GM12878 (cell line): ENCODE data around the gene NCLN. TPM values are rescaled to one million over a fixed set of nuclear protein-coding genes. Genes with fewer than 3 reads are reported as not detected.

Source experiments
- ATAC-seq: fragments of 200-7000 bp; cut with Tn5 transposase; 3 replicates; pipeline ENCODE4 v1.9.1; 2020; ENCODE audit warnings: mild to moderate bottlenecking, moderate library complexity
- BruUV-seq: library from RNA; stranded (reverse); fragments of 400-500 nt; replicated peaks from 2 replicates; lab custom pipeline; 2021; lab: Mats Ljungman, UMichigan
- CTCF ChIA-PET: fragments of 300-600 bp; sonication (Branson Sonifier 250); formaldehyde crosslinking; extraction: SDS; loops from one replicate; lab custom pipeline; 2021; ENCODE audit warnings: inconsistent platforms; lab: Yijun Ruan, JAX
- POLR2A ChIA-PET: fragments of 350-600 bp; formaldehyde crosslinking; extraction: SDS; loops from one replicate; lab custom pipeline; 2021; ENCODE audit warnings: inconsistent platforms; lab: Charles Lee
- RAD21 ChIA-PET: fragments of 300-600 bp; sonication (Branson Sonifier 250); formaldehyde crosslinking; loops from one replicate; lab custom pipeline; 2023; ENCODE audit warnings: antibody characterized with exemption; ENCODE audit not compliant: unreplicated experiment; lab: Charles Lee
- SMC1A ChIA-PET: fragments of 300-600 bp; sonication (Branson Sonifier 250); formaldehyde crosslinking; loops from one replicate; lab custom pipeline; 2023; ENCODE audit not compliant: unreplicated experiment, uncharacterized antibody; lab: Charles Lee
- DNase-seq: peaks from one replicate; pipeline ENCODE4 v3.0.0-alpha.2; 2011; ENCODE audit warnings: low read depth, low spot score
- FAIRE-seq: peaks from 3 replicates; lab custom pipeline; 2011; peaks lifted over from hg19 to GRCh38; lab: Jason Lieb, UNC
- H2AFZ ChIP-seq: 2 replicates; pipeline ENCODE4 v1.6.0; 2011; ENCODE audit warnings: low read depth, low read length, control low read depth; ENCODE audit not compliant: control insufficient read depth
- H3K27ac ChIP-seq: 2 replicates; pipeline ENCODE4 v1.5.1; 2011; ENCODE audit warnings: control low read depth; ENCODE audit not compliant: control insufficient read depth, insufficient read depth
- H3K27me3 ChIP-seq, 2 experiments: replicated peaks in 1 of 2; 2 replicates each; pipeline versions ENCODE4 v1.6.0 to v1.6.1; 2011; ENCODE audit warnings: low read length in 1 of 2; ENCODE audit not compliant: control insufficient read depth in 2 of 2, insufficient read depth in 2 of 2
- H3K36me3 ChIP-seq, 2 experiments: 2 replicates each; pipeline ENCODE4 v1.5.1; 2011; ENCODE audit warnings: low read length in 1 of 2; ENCODE audit not compliant: control insufficient read depth in 2 of 2, insufficient read depth in 2 of 2
- H3K4me1 ChIP-seq: 2 replicates; pipeline ENCODE4 v1.6.1; 2011; ENCODE audit warnings: mild to moderate bottlenecking, low read length, moderate library complexity, mixed read lengths; ENCODE audit not compliant: control insufficient read depth, insufficient read depth
- H3K4me2 ChIP-seq: 2 replicates; pipeline ENCODE4 v1.6.0; 2011; ENCODE audit warnings: control low read depth; ENCODE audit not compliant: control insufficient read depth, insufficient read depth
- H3K4me3 ChIP-seq: fragments of 200-600 bp; sonication (generic); 2 replicates; pipeline ENCODE4 v1.5.1; 2016
- H3K79me2 ChIP-seq: 2 replicates; pipeline ENCODE4 v1.6.0; 2011; ENCODE audit warnings: low read length; ENCODE audit not compliant: control insufficient read depth, insufficient read depth
- H3K9ac ChIP-seq: 2 replicates; pipeline ENCODE4 v1.8.0; 2011; ENCODE audit warnings: low read length, control low read depth, mixed read lengths; ENCODE audit not compliant: control insufficient read depth, insufficient read depth
- H3K9me3 ChIP-seq: replicated peaks from 3 replicates; pipeline ENCODE4 v1.5.1; 2011; ENCODE audit warnings: mild to moderate bottlenecking, low read length; ENCODE audit not compliant: control insufficient read depth, insufficient read depth
- H4K20me1 ChIP-seq: 2 replicates; pipeline ENCODE4 v1.6.0; 2011; ENCODE audit not compliant: control insufficient read depth, insufficient read depth
- HDAC2 ChIP-seq: fragments of 200-600 bp; sonication (generic); IDR thresholded peaks from 2 replicates; pipeline ENCODE4 v1.6.1; 2017
- MTA2 ChIP-seq: fragments of 450-650 bp; IDR thresholded peaks from 2 replicates; pipeline ENCODE4 v1.6.1; 2016; ENCODE audit warnings: low read depth, mild to moderate bottlenecking, moderate library complexity
- NR2F1 ChIP-seq: fragments of 450-650 bp; conservative IDR thresholded peaks from 2 replicates; pipeline ENCODE4 v1.6.1; 2017; ENCODE audit warnings: mild to moderate bottlenecking
- SUZ12 ChIP-seq: fragments of 200-600 bp; sonication (generic); IDR thresholded peaks from one replicate; pipeline ENCODE4 v1.6.1; 2018; ENCODE audit warnings: antibody characterized with exemption, mild to moderate bottlenecking; ENCODE audit not compliant: unreplicated experiment
- TCF7 ChIP-seq: IDR thresholded peaks from 2 replicates; pipeline ENCODE4 v1.6.1; 2014; ENCODE audit warnings: antibody characterized with exemption, borderline replicate concordance
- ZNF217 ChIP-seq: fragments of 450-650 bp; IDR thresholded peaks from 2 replicates; pipeline ENCODE4 v1.6.1; 2017; ENCODE audit warnings: antibody characterized with exemption, mild to moderate bottlenecking
- ZZZ3 ChIP-seq: IDR thresholded peaks from 2 replicates; pipeline ENCODE4 v1.6.1; 2011; ENCODE audit warnings: low read depth; ENCODE audit not compliant: control insufficient read depth, insufficient read length
- WGBS: methylation state at CpG from one replicate; pipeline ENCODE4 v1.1.6; 2016; ENCODE audit warnings: low lambda C conversion rate; ENCODE audit not compliant: insufficient replicate concordance, insufficient coverage; ENCODE audit errors: missing lambda C conversion rate; 5-methylcytosine and 5-hydroxymethylcytosine counted together
- in situ Hi-C: fragments of 300-500 bp; cut with MboI; formaldehyde crosslinking; loops from 9 replicates; pipeline ENCODE4 v1.14.3; 2018; ENCODE audit warnings: mixed read lengths
- intact Hi-C: fragments of 100-400 bp; cut with micrococcal nuclease; formaldehyde crosslinking; loops from one replicate; pipeline ENCODE4 v1.14.2; 2022; ENCODE audit not compliant: unreplicated experiment
- polyA plus RNA-seq, 11 experiments: library from polyadenylated mRNA; depleted of rRNA in 4 of 11; unstranded in 6 of 11; stranded (reverse) in 5 of 11; fragments of >200 nt; fragmentation: Nextera tagmentation in 4 of 11; fragmentation: Illumina TruSeq in 1 of 11; extraction: Ambion mirVana in 4 of 11; extraction: Trizol in 1 of 11; gene quantifications; 1 replicate in 1 of 11; 2 replicates in 10 of 11; pipeline versions ENCODE4 v1.2.1 to v1.2.3, GENCODE V29; 2011 to 2016; ENCODE audit warnings: inconsistent platforms in 2 of 11, missing spikeins in 2 of 11, low read depth in 1 of 11
- total RNA-seq, 4 experiments: library from RNA; depleted of rRNA in 3 of 4; stranded (reverse); fragments of >200 nt in 3 of 4; fragmentation: Illumina TruSeq in 1 of 4; extraction: Trizol in 1 of 4; gene quantifications; 2 replicates each; pipeline versions ENCODE4 v1.2.1 to v1.2.3, GENCODE V29; 2013 to 2021
- TF ChIP-seq, protein P1 (sequence below): fragments of 450-650 bp; IDR thresholded peaks from 2 replicates; pipeline ENCODE4 v1.6.1; 2017; ENCODE audit warnings: mild to moderate bottlenecking, moderate library complexity
- TF ChIP-seq, protein P2 (sequence below): fragments of 450-650 bp; IDR thresholded peaks from 2 replicates; pipeline ENCODE4 v1.6.1; 2014; ENCODE audit warnings: mild to moderate bottlenecking

Gene NCLN
- total and polyA plus RNA-seq, 10 of the 15 experiments (the other 5 are each of a cell fraction or from before 2014, with no cell fraction given), result 2.2 to 79.1 (median 36.0) TPM

DNA sequence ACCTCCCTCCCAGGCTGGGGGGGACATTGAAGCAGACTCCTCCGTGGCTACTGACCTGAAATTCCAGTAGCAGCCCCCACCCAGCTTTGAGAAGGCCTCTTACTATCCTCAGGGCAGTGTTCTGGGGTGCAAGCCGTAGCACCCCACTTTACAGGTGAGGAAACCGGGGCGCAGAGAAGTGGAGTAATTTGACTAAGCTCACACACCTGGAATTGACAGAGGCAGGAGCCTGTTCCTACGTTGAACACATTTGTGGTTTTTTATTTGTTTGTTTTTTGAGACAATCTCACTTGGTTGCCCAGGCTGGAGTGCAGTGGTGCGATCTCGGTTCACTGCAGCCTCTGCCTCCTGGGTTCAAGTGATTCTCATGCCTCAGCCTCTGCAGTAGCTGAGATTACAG, 21.8 kb upstream of the NCLN start:
- ChIA-PET RAD21 (interaction anchor here (1.1 to 1.5 kb wide), 2 partner anchors 31 to 35 kb away, joined by 4 to 7 read pairs; no protein-coding TSS in a partner anchor), SMC1A (interaction anchor here (0.8 to 1.0 kb wide), 3 partner anchors 39 to 88 kb away, joined by 3 read pairs; no protein-coding TSS in a partner anchor), CTCF (interaction anchor here (0.6 to 4.1 kb wide), 12 partner anchors 17 to 212 kb away, joined by 3 to 35 read pairs (median 4); no protein-coding TSS in a partner anchor), POLR2A (no interaction called here)
- no peaks in the 10 kb centered on the region; the same call in 2 of the 3 replicates for H3K9me3 ChIP-seq
- H3K27ac ChIP-seq, result no peak overlapping the region
- H3K4me3 ChIP-seq, result no peak overlapping the region
- no TSS peak for BruUV-seq
- no peaks in the 10 kb centered on the region for H4K20me1 ChIP-seq
- ATAC-seq (no peak), FAIRE-seq (no peak), DNase-seq (no peak)
- no peaks in the 10 kb centered on the region for H3K79me2 ChIP-seq
- H3K4me2 ChIP-seq, result no peak overlapping the region
- no peaks in the 10 kb centered on the region for H3K4me1 ChIP-seq
- TF ChIP-seq, protein P1, sequence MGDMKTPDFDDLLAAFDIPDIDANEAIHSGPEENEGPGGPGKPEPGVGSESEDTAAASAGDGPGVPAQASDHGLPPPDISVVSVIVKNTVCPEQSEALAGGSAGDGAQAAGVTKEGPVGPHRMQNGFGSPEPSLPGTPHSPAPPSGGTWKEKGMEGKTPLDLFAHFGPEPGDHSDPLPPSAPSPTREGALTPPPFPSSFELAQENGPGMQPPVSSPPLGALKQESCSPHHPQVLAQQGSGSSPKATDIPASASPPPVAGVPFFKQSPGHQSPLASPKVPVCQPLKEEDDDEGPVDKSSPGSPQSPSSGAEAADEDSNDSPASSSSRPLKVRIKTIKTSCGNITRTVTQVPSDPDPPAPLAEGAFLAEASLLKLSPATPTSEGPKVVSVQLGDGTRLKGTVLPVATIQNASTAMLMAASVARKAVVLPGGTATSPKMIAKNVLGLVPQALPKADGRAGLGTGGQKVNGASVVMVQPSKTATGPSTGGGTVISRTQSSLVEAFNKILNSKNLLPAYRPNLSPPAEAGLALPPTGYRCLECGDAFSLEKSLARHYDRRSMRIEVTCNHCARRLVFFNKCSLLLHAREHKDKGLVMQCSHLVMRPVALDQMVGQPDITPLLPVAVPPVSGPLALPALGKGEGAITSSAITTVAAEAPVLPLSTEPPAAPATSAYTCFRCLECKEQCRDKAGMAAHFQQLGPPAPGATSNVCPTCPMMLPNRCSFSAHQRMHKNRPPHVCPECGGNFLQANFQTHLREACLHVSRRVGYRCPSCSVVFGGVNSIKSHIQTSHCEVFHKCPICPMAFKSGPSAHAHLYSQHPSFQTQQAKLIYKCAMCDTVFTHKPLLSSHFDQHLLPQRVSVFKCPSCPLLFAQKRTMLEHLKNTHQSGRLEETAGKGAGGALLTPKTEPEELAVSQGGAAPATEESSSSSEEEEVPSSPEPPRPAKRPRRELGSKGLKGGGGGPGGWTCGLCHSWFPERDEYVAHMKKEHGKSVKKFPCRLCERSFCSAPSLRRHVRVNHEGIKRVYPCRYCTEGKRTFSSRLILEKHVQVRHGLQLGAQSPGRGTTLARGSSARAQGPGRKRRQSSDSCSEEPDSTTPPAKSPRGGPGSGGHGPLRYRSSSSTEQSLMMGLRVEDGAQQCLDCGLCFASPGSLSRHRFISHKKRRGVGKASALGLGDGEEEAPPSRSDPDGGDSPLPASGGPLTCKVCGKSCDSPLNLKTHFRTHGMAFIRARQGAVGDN, result no peak
- no peak for TF ChIP-seq HDAC2
- no peak for TF ChIP-seq MTA2
- TF ChIP-seq, protein P2, sequence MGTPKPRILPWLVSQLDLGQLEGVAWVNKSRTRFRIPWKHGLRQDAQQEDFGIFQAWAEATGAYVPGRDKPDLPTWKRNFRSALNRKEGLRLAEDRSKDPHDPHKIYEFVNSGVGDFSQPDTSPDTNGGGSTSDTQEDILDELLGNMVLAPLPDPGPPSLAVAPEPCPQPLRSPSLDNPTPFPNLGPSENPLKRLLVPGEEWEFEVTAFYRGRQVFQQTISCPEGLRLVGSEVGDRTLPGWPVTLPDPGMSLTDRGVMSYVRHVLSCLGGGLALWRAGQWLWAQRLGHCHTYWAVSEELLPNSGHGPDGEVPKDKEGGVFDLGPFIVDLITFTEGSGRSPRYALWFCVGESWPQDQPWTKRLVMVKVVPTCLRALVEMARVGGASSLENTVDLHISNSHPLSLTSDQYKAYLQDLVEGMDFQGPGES, result no peak
- TF ChIP-seq ZNF217, result no peak
- no peak for TF ChIP-seq NR2F1
- no peak for TF ChIP-seq SUZ12
- TF ChIP-seq TCF7, result no peak
- TF ChIP-seq ZZZ3, result no peak
- H3K9ac ChIP-seq, result no peak overlapping the region
- intact Hi-C loops (loop anchor here (1.0 to 2.0 kb wide), 4 partner anchors 17 to 201 kb away; no protein-coding TSS in a partner anchor), in situ Hi-C loops (loop anchor here (5.0 kb wide), 2 partner anchors 87 to 207 kb away; no protein-coding TSS in a partner anchor)
- H3K27me3 ChIP-seq, result no peaks in the 10 kb centered on the region
- WGBS, result 40% methylated on average over 7 of the region's 7 CpGs
- H2AFZ ChIP-seq, result no peak overlapping the region
- peaks cover 0 to 3% of the 10 kb centered on the region in 2 experiments; a peak in 3 of 4 replicates for H3K36me3 ChIP-seq
